NCI-H1105 treated with DMSO at 0.1 percent for 48 hours (cell line): ENCODE data around the gene FOXQ1.
A peak's percentile ranks its signal among the peaks of the same experiment; 100 is the strongest.
"Not testable (repeated sequence)": the region's sequence is repeated elsewhere in the genome, so short reads cannot be mapped to it uniquely, and the experiment has no call there.

ENCODE experiments used
- DNase-seq: peaks from one replicate; lab custom pipeline; 2025; lab: John Stamatoyannopoulos, UW

Gene FOXQ1

DNA sequence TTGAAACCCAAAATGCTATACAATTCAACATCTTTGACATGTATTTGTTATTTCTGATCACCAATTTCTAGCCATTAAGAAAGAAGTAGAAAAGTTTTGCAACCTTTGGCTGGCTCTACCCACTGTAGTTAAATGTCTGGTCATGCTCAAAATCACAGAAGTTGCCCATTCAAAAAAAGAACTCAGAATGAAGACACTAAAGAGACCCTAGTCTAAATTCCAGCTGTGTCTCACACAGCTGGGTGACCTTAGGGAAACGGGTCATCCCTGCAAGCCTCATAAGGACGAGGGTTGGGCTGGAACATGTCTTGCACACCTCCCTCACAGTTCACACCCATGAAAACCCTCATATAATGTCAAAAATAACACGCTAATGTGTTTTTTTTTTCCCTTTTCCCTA is 10.3 kb downstream of the FOXQ1 start:
- DNase-seq, result no peak

GRCh38 chr6:1322696-1323219 is 10.9 kb downstream of the FOXQ1 start:
- DNase-seq, result no peak

- DNase-seq, result no peak
Observed at GRCh38 chr6:1324936-1325335, 13.0 kb downstream of the FOXQ1 start.

DNA sequence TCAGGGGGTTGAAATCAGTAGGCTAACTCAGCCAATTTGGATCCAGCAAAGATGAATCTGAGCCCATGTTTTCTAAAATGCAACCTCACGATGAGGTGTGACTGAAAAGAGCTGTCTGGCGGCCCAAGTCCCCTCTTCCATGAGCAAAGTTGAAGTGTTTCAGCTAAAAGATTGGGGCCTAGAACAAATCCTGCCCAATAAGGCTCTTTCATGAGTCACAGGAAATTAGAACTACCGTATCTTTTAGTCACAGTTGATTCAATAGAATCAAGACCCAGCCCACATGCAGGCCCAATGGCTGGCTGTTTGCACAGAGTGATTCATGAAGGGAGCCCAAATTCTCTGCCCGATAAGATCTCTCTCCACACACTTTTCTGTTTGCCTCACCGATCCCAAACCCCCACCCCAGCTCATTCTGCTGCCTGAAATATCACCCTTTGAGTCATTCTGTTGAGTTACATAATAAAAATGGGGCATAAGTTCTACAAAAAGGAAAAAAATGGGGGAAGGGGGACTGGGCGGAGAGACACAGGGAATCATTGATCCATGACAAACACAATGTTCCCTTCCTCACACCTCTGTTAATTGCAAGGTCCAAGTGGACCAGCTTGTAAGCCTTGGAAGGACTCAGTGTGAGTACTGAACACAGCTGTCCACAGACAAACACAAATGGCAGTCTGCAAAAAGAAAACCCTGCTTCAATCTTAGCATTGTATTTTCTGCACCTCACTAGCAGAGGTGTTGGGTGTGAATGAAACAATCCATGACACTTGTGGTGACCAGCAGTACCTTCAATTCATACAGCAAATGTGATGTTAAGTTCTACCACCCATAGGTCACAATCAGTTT is 13.8 kb downstream of the FOXQ1 start:
- no peak for DNase-seq

DNA sequence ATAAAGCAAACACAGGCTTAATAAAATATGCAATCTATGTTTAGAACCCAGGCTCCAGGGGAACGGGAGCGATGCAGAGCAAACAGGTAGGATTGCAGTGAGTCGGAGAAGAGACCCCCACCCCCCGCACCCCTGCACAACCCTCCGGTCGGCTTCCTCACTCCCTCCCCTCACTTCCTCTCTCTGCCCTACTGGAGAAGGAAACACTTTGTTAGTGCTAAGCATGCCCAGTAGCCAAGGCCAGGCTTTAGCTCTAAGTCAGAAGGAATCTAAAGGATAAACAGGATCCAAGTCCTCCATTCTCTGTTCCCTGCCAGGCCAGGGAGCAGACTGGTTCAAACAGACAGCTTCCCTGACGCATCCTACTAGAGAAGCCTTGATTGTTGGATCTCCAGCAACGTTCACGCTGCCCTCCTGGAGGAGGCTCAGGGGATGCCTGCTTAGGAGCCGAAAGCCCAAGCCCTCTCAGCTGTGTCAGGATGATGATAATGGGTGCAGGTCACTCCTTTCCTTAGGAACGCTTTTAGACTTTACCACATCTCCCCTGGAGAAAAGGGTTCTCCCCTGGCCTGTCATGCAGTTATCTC is 14.7 kb downstream of the FOXQ1 start:
- DNase-seq, result no peak

DNA sequence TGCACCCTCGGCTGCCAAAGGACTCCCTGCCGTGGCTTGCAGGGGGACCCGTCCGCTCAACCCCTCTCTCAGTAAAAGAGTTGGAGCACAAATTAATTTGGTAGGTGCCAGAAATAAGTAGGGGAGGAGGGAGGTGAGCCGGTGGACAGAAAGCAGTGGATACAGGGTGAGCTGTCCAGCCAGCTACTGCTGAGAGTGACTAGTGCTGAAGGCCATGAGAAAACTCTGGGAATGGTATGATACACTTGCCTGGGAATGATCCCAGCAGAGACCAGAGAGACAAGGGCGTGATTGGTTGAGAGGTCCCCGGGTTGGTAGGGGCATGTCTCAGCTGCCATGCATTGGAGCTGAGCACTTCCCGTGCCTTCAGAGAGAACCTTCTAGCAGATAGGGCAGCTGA is 15.7 kb downstream of the FOXQ1 start:
- no peak for DNase-seq

DNA sequence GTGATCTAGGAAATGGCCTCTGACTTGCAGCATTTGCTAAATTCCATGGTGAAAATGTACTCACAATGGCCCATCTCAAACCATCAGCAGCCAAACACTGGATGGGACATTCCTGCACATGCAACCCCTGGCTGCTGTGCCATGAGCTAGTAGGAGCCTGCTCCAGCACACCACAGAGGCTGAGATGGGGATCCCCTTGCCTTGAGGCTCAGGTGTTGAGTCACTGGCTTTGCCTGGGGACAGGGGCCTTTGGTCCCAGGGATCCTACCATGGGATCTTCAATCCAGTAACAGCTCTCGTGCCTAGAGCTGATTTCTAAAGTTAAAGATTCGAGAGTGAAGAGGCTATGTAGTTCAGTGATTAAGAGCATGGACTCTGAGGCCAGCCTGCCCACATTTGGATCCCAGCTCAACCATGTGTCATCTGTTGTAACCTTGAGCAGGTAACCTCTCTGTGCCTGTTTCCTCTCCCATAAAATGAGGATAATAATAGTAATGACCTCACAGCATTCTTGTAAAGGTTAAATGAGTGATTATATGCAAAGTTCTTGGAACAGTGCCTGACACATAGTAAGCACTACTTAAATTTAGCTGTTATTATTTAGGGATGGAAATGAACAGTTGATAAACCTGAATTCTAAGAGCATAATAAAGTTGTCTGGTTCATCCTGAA is 16.4 kb downstream of the FOXQ1 start:
- DNase-seq, result no peak

GRCh38 chr6:1329708-1330107 is 17.8 kb downstream of the FOXQ1 start:
- DNase-seq, result no peak

- no peak for DNase-seq
Observed at GRCh38 chr6:1334684-1335083, 22.8 kb downstream of the FOXQ1 start.

DNA sequence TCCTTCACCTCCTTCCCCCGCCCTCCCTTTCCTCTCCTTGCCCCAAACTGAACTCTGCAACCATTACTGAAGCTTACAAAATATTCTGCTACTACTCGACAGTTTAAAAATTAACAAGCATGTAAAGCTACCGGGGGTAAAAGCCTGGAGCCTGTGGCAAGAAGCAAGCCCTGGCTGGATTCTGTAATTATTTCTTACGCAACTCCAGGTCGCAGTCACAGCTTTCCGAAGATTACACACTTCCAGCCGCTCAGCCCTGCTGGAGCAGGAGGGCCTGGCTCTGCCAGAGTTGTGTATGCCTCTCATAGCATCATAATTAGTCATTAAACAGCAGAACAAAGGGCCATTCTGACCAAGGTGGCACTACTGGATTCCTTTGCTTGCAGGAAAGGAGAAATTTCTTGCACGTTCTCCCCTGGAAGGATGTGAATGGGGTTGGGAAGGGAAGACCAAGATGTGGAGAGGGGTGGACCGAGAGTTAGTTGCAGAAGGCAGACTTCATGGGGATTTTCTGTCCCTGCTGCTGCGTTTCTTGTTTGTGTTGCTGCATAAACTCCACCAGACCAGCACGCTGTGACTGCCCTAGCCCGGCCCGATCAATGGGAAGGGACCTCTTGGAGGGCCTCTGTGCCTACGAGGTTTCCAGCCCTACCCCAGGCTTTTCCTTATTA is 23.6 kb downstream of the FOXQ1 start:
- DNase-seq, result peak; percentile 48

DNA sequence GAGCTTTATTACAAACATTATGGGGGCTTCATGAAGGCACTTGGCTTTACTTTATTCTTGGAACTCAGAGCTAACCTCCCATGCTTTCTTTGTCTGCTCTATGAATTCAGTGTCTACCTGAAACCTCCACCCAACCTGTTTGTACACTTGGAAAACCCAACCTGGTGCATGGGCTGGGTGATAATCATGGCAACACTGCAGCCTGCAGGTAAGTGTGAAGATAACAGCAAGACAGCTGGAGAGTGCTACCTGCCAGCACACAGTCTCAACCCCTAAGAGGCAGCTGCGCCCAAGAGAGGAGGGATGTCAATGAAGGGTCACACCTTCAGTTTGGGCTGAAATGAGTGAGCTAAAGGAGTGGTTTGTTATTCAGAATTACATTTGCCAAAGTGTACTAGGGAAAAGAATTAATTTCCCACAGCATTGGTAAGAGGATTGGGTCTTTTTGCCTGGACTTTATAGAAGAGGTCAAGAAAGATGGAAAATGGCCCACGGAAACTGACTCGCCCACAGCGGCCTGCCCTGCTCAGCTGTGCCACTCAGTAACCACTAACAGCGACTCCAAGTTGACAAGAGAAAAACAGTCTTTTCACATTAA is 24.4 kb downstream of the FOXQ1 start:
- peak; percentile 39 for DNase-seq

- no peak for DNase-seq
Observed at GRCh38 chr6:1337791-1338190, 25.9 kb downstream of the FOXQ1 start.

DNA sequence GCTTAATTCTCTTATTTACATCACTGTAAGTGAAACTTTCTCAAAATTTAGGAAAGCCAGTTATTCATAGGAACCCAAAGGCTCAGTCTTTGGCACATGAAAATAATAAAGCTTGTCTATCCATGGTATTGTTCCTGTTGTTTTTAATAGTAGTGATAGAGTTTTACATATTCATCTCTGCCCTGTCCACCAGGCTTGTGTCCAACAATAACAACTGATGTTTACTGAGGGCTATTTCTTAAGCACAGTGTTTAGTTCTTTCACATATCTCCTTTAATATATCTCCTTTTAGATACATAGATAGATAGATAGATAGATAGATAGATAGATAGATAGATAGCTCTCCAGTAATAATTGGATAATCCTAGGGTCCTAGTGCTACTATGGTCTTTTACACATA is 34.2 kb downstream of the FOXQ1 start:
- DNase-seq, result no peak

GRCh38 chr6:1346558-1347091 is 34.7 kb downstream of the FOXQ1 start:
- no peak for DNase-seq

DNA sequence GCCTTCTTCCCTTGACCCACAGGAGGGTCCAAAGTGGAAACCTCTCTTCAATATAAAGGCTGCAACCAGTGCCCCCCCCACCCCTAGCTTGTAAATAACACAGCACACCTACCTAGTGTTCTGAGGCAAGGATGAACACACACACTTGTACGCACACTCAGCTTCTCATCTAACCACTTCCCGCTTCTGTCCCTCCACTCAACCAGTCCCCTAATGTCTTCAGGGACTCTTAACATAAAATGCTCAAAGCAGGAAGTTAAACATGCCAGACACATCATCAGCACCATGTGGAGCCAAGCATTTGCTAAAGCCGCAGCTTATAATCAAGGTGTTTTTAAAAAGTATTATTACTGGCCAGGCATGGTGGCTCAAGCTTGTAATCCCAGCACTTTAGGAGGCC is 35.3 kb downstream of the FOXQ1 start:
- DNase-seq, result no peak

- no peak for DNase-seq
Observed at GRCh38 chr6:1348675-1349074, 36.8 kb downstream of the FOXQ1 start.

DNA sequence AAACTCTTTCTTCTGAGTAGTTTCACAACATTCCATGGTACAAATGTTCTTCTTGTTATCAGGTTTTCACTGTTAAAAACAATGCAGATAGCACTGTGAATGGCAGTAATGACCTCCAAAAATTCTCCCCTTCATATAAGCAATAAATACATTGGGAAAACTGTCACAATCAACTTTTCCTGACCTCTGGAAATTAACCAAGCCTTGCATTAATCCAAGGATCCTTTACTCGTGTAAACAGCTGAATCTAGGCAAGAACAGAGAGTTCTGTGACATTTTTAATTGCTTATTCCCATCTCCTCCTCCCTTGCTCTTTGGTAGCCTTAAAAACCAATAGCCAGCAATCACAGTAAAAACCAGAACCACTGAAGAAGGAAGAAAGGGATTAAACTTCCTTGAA is 37.8 kb downstream of the FOXQ1 start:
- DNase-seq, result no peak

GRCh38 chr6:1351381-1352008 is 39.6 kb downstream of the FOXQ1 start:
- no peak for DNase-seq

- not testable (repeated sequence) for DNase-seq
Observed at GRCh38 chr6:1355068-1355467, 43.2 kb downstream of the FOXQ1 start.

- not testable (repeated sequence) for DNase-seq
Observed at GRCh38 chr6:1361717-1362116, 49.8 kb downstream of the FOXQ1 start.

DNA sequence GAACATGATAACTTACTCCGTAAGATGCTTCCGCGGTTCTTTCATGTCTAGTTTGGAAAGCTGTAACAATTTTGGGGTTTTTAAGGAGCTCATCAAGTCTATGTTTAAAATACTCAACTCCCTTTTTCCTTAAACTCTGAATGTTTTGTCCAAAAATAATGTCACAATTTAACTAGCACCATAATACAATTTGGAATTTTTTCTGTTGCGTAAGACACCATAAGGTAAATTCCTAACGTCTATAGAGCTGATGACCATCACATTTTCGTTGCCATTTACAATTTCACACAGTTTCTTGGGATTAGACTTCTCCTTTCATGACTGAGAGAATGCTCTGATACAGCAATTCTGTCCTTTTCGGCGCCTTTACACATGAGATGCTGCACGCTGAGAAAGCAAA is 50.7 kb downstream of the FOXQ1 start:
- no peak for DNase-seq
